Stimulated activated naive CD8-positive, alpha-beta T cell treated with anti-CD3 and anti-CD28 coated beads, Interleukin-15, amount 100 ng/mL, for 72 hours (primary cell): Measurements from ENCODE around the gene TBC1D14.
"Not testable (repeated sequence)": the region's sequence is repeated elsewhere in the genome, so short reads cannot be mapped to it uniquely, and the experiment has no call there.

ENCODE experiments used
- ATAC-seq: fragments of 150-1000 bp; cut with Tn5 transposase; 2 replicates; pipeline ENCODE4 v1.10.0; 2021; ENCODE audit warnings: mild to moderate bottlenecking, moderate library complexity
- DNase-seq, 2 donors: peaks; one replicate each; pipeline ENCODE4 v3.0.0; 2021 to 2022
- H3K27ac Mint-ChIP-seq, 2 donors: one replicate each; pipeline ENCODE4 v1.8.0; 2022; ENCODE audit warnings: mild to moderate bottlenecking in 2 of 2, mixed read lengths in 2 of 2, moderate library complexity in 2 of 2
- H3K27me3 Mint-ChIP-seq: one replicate; pipeline ENCODE4 v1.8.0; 2022; ENCODE audit warnings: mixed read lengths
- H3K4me1 Mint-ChIP-seq: one replicate; pipeline ENCODE4 v1.8.0; 2022; ENCODE audit warnings: mild to moderate bottlenecking, mixed read lengths
- H3K4me3 Mint-ChIP-seq, 2 donors: one replicate each; pipeline ENCODE4 v1.8.0; 2022; ENCODE audit warnings: mild to moderate bottlenecking in 2 of 2, mixed read lengths in 2 of 2, moderate library complexity in 1 of 2
- H3K9me3 Mint-ChIP-seq, 2 donors: one replicate each; pipeline ENCODE4 v1.8.0; 2022; ENCODE audit warnings: mixed read lengths in 2 of 2

Gene TBC1D14

DNA sequence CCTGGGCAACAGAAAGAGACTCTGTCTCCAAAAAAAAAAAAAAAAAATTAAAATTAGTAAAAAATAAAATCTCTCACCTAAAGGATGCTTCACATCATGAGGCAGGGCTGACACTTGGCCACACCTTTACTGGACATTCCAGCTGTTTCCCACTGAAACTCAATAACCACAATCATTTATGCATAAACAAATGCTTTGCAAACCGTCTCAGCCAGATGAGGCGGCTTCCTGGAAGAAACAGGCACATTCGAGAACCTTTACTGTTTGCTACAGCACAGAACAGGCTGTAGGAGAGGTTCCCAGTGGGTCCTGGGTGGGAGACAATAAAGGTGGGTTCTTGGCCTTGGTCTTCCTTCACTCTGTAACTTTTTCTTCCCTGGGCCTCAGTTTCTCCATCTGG, 10.9 kb upstream of the TBC1D14 start:
- Mint-ChIP-seq H3K9me3 (no peaks in the 10 kb centered on the region), H3K27me3 (no peaks in the 10 kb centered on the region), H3K27ac (peak overlapping the region; percentile 95 to 96), H3K4me1 (peaks cover 36% of the 10 kb centered on the region), H3K4me3 (peak overlapping the region; percentile 59 to 78)
- DNase-seq (no peak), ATAC-seq (peak; percentile 25)

DNA sequence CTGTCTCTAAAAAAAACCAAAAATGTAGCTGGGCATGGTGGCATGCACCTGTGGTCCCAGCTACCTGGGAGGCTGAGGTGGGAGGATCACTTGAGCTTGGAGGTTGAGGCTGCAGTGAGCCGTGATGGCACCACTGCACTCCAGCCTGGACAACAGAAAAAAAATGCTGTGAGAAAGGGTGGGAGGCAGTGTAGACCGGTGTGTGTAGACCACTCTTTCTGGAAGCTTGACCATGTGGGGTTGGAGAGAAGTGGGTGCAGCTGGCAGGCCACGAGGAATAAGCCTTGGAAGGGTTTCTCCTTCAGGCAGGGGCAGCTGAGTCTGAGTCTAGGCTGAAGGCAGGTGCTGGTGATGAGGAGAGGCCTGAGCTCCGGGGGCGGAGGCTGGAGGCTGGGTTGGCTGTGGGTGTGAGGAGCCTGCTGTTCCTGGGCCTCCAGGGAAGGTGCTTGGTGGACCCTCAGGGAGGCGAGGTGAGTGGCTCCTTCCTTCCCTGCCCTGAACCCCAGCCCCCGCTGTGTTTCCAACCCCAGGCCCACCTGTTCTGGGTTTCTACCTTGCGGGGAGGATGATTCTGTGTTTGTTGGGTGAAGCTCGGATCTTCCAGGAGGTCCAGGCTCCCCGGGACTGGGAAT, 9.3 kb upstream of the TBC1D14 start:
- Mint-ChIP-seq H3K27me3 (no peaks in the 10 kb centered on the region), H3K9me3 (no peaks in the 10 kb centered on the region), H3K4me1 (peaks cover 36% of the 10 kb centered on the region), H3K27ac (peak overlapping the region; percentile 87 to 91), H3K4me3 (peak overlapping the region; percentile 41 to 78)
- DNase-seq (no peak), ATAC-seq (no peak)

DNA sequence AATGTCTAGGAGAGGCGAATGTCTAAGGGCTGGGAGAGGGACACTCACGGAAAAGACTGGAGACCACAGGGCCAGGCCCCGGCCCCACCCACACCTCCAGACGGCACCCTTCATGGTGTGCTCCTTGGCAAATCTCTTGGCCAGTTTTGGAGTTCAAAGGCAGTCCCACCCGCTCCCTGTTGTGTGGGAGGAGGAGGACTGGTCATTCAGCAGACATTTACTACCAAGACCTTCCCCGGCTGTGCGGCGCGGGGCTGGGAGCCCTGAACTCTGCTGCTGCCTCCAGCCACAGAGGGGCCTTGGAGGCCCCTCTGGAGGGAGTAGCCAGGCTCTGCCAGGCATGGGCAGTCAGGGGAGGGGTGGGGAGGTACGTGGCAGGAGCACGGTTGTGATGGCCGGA, 8.7 kb upstream of the TBC1D14 start:
- peak overlapping the region in 1 of 2 donors; percentile 31 for H3K27ac Mint-ChIP-seq
- peaks cover 36% of the 10 kb centered on the region for H3K4me1 Mint-ChIP-seq
- no peaks in the 10 kb centered on the region for H3K9me3 Mint-ChIP-seq
- no peaks in the 10 kb centered on the region for H3K27me3 Mint-ChIP-seq
- ATAC-seq (no peak), DNase-seq (no peak)
- H3K4me3 Mint-ChIP-seq, result peak overlapping the region in 1 of 2 donors; percentile 51

DNA sequence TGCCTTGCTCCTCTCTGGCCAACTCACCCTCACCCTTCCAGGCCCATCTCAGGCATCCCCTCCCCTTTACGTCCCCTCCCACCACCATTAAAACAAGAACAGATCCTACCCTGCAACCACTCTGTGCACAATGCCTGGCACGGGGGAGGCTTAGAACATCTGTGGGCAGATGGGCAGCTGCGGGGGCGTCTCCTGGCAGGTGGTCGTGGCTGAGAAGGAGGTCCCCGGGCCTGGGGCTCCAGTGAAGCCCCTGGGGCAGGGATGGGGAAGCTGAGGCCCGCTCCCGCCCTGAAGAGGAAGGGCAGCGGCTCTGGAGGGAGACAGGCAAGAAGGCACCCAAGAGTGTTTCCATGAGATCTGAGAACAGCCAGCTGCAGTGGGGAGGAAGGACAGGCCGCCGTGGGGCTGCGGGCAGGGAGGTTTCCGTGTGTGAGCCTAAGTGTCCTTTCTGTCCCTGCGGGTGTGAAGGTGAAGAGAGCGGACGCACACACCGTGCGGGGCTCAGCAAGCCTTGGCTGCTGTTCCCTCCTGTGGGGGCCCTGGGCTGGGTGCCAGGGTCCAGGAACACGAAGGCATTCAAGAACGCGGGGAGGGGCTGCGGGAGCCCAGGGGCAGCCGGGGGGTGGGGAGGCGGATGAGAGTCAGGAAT, 7.8 kb upstream of the TBC1D14 start:
- peaks cover 2% of the 10 kb centered on the region for H3K27me3 Mint-ChIP-seq
- no peak overlapping the region for H3K27ac Mint-ChIP-seq
- no peaks in the 10 kb centered on the region for H3K9me3 Mint-ChIP-seq
- no peak for DNase-seq
- H3K4me3 Mint-ChIP-seq, result peak overlapping the region in 1 of 2 donors; percentile 50
- ATAC-seq, result no peak
- peaks cover 36% of the 10 kb centered on the region for H3K4me1 Mint-ChIP-seq

DNA sequence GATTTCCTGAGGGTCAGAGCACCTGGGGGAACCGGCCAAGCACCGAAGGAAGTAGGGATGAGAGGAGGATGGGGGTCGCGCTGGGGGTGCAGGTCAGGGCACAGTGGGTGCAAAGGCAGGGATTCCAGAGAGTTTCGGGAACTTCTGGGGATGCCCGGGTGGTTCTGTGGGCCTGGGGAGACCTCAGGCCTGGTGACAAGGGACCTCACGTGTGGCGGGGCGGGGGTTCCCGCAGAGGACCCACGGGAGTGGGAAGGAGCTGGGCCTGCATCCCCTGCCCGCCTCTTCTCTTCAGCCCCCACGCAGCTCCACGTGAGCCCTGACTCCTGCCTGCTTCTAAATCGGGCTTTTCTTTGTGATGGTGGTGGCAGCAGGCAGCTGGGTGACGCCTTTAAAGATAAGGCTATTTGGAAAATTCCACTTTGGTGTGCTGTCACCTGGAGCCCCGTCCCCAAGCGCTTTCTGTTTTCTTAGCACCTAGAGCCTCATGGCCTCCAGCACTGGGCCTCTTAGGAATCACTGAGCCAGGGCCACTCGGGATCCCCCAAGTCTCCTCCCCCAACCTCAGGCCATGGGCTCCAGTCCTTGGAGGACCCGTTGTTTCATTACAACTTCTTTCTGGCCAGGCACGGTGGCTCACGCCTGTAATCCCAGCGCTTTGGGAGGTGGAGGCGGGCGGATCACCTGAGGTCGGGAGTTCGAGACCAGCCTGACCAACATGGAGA, 7.1 kb upstream of the TBC1D14 start:
- DNase-seq (no peak), ATAC-seq (no peak)
- Mint-ChIP-seq H3K4me3 (no peak overlapping the region), H3K27ac (no peak overlapping the region), H3K9me3 (no peaks in the 10 kb centered on the region), H3K4me1 (peaks cover 42% of the 10 kb centered on the region), H3K27me3 (peaks cover 9% of the 10 kb centered on the region)

DNA sequence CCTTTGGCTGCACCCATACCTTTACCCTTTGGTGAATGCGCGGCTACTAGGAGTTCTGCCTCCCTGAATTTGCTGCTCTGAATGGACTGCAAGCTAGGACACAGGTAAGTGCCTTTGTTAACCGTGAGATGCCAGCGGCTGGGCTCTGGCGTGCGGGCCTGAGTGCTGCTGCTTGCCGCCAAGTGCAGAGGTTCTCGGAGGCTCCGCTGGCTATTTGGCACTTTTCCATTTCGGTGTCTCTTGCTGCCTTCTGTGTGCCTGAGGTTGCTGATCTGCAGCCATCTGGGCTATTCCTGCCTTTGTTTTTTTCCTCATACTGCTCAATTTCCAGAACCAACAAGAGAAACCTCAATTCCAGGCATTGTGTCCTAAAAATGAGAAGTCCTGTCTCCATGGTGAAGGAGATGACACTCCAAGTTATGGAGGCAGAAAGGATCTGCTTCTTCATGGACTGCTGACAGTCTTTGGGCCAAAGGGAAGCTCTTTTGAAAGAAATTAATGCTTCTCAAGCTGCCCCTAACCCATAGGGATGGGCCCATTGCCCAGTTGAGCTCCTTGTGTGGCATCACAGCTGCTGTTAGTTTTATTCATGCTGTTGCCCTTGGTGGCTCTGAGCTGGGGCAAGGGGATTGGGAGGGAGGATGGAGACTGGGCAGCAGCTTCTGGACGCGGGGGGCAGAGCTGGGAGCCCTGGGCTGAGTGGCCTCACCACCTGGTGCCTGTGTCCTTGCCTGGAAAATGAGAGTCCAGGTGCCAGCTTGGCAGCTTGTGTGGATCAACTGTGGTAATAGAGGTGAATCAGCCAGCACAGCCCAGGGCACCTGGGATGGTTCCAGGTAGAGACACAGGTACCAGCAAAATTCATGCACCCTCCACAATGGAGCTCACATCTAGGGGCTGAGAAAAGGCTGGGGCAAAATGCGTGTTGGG, 3.8 kb upstream of the TBC1D14 start:
- H3K27me3 Mint-ChIP-seq, result peaks cover 13% of the 10 kb centered on the region
- no peak for DNase-seq
- no peaks in the 10 kb centered on the region for H3K9me3 Mint-ChIP-seq
- peaks cover 40% of the 10 kb centered on the region for H3K4me1 Mint-ChIP-seq
- no peak overlapping the region for H3K4me3 Mint-ChIP-seq
- no peak for ATAC-seq
- H3K27ac Mint-ChIP-seq, result no peak overlapping the region

DNA sequence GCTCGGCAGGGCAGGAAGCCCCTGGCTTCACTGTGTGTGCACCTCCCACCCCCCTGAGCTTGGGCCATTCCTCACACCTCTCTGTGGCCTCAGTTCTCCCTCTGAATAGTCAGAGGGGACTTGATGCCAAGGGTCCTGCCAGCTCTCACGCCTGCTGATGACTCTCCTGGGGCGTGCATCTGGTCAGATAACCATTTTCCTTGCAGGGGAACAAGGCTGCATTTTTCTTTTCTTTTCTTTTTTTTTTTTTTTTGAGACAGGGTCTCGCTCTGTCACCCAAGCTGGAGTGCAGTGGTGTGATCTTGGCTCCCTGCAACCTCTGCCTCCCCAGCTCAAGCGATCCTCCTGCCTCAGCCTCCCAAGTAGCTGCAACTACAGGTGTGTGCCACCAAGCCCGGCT, 3.1 kb upstream of the TBC1D14 start:
- H3K9me3 Mint-ChIP-seq, H3K4me3 Mint-ChIP-seq, ATAC-seq, H3K27ac Mint-ChIP-seq, DNase-seq: not testable (repeated sequence)
- Mint-ChIP-seq H3K4me1 (peaks cover 40% of the 10 kb centered on the region), H3K27me3 (peaks cover 13% of the 10 kb centered on the region)

DNA sequence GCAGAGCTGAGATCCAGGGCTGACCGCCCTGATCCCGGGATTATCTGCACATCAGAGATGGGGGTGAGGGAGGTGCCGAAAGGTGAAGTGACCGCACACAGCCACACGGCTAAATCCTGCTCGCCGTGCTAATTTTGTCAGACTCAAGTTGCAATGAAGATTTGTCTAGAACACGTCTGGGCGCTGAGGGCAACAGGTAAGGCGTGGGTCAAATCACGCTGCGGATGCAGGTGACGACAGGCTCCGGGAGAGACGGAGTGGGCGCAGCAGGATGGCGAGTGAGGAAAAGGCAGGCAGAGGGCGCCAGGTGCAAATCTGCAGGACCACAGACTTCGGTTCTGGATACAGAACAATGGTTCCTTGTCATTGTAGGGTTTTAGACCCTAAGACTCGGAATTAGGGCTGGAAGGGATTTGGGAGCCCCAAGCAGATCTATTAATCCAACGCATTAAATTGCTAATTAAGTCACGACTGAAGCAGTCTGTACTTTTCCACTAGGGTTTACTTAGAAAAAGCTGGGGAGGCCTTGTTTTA, 1.9 kb upstream of the TBC1D14 start:
- Mint-ChIP-seq H3K4me1 (peaks cover 48% of the 10 kb centered on the region), H3K4me3 (peak overlapping the region; percentile 38 to 90), H3K9me3 (no peaks in the 10 kb centered on the region), H3K27ac (no peak overlapping the region), H3K27me3 (peaks cover 13% of the 10 kb centered on the region)
- no peak for DNase-seq
- no peak for ATAC-seq

DNA sequence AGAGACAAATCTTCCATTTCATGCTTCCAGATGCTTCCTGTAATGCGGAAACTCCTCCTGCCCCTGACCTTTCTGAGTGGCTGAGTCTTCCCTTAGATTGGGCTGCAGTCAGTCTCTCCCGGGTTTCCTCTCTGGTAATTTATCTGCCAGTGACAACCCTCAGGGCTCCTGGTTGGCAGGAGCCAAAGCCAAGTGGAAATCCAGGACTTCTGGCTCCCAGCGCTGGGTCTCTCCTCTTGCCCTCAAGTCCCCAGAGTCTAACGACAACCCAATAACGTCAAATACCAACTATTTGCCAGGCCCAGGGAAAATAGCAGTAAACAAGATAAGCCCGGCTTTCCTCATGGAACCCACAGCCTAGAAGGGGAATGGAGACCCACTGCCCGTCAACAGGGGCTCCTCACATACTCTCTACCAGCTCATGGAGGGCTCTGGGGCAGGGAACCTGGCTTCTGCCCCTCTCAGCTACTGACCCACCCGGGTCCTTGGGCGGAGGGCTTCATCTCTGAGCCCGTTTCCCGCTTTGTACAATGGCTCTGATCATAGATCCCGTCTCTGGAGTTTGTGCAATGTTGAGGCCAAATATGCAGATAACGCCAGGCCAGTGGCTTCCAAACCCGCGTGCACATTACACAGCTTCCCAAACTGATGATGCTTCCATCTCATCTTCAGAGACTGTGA, 1.1 kb upstream of the TBC1D14 start:
- DNase-seq (no peak), ATAC-seq (no peak)
- peaks cover 54% of the 10 kb centered on the region for H3K4me1 Mint-ChIP-seq
- H3K27ac Mint-ChIP-seq, result peak overlapping the region; percentile 89 to 92
- no peaks in the 10 kb centered on the region for H3K9me3 Mint-ChIP-seq
- peak overlapping the region; percentile 86 to 90 for H3K4me3 Mint-ChIP-seq
- H3K27me3 Mint-ChIP-seq, result peaks cover 13% of the 10 kb centered on the region

DNA sequence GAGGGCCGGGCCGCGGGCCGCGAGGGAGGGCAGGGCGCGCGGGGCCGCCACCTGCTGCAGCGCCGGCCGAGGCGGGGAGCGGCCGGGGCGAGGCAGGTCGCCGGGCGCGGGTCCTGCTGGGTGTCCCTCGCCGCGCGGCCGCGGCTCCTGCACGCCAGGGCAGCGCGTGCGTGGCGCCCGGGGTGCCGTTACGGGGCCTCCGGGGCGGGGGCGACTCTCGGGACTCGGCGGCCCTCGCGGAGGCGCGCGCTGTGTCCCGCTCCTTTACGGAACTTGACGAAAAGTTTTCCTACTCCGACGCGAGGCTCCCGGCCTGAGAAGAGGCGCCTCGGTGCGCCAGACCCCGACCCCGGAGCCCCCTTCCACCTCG, 329 bp downstream of the TBC1D14 start:
- Mint-ChIP-seq H3K9me3 (no peaks in the 10 kb centered on the region), H3K4me1 (peaks cover 63% of the 10 kb centered on the region), H3K27ac (no peak overlapping the region), H3K4me3 (peak overlapping the region; percentile 97 to 99), H3K27me3 (peaks cover 13% of the 10 kb centered on the region)
- ATAC-seq (peak; percentile 44), DNase-seq (peak in 1 of 2 donors; percentile 44)

DNA sequence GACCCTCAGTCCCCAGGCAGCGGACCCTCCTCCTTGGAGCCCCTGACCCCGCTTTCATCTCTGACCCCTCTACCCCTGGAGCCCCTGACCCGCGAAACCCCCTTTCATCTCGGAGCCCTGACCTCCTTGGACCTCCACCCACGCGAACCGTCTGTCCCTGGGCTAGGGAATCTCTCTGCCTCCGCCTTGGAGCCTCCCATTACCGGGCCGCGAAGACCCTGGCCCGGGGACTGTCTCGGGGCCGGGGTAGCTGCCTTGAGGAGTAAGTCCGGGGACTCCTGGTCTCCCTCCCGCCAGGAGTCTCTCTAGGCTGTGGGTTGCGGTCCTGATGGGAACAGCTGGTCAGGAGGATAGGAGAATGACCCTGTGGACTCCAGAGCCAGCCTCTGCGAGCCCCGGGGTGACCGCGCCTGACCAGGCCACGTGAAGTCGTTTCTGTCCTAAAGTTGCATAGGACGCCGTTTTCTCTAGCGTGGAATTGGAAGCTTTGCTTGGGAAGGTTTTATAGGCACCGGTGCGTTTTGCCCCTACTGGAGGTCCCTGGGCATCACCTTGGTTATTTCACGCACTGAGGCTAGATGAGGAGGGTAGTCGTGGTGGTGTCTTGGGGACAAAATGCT, 824 bp downstream of the TBC1D14 start:
- Mint-ChIP-seq H3K27me3 (peaks cover 13% of the 10 kb centered on the region), H3K27ac (peak overlapping the region; percentile 96 to 98)

DNA sequence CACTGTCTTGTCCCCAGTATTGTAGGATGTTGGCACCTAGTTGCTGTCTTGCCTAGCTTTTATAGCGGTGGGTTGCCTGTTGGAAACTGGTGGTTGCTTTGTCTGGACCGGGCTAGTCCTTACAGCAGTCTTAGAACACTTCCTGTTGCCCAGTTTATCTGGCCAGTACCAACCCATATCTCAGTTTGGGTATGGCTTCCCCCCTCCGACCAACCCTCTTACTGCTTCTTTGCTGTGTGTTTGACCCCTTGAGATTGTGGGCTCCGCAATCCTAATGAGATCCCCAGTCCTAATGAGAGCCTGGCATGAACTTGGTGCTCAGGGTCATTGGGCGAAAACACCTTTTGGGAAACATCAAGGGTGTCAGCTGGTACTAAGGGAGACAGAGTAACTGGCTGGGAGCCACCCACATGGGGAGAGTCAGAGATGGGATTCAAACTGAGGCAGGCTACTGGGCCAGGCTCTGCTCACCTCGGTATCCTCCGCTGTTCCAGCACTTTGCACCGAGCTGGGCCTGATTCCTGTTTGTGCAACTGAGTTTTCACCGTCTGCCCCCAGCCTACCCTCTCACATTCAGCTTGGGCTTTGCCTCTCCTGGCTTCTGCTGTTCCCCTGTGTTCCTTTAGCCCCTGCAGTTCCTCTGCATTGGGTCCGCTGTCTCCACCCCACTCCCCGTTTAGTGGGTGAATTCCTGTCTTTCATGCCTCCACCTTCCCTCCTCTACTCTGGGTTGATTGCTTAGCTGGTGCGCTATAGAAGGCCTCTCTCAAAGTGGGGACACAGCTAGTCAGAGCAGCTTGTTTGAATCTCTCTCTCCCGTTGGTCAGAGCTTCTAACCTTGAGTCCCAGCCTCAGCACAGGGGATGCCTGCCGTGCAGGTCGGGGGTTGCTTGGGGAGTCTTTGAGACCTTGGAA, 1.6 kb downstream of the TBC1D14 start:
- ATAC-seq (no peak), DNase-seq (no peak)
- peaks cover 76% of the 10 kb centered on the region for H3K4me1 Mint-ChIP-seq
- H3K27ac Mint-ChIP-seq, result peak overlapping the region in 1 of 2 donors; percentile 75
- peak overlapping the region; percentile 97 to 99 for H3K4me3 Mint-ChIP-seq
- no peaks in the 10 kb centered on the region for H3K9me3 Mint-ChIP-seq
- peaks cover 13% of the 10 kb centered on the region for H3K27me3 Mint-ChIP-seq

More for the DNA sequence above, 824 bp downstream of the TBC1D14 start:
- H3K4me3 Mint-ChIP-seq, result peak overlapping the region; percentile 97 to 99
- no peaks in the 10 kb centered on the region for H3K9me3 Mint-ChIP-seq
- H3K4me1 Mint-ChIP-seq, result peaks cover 68% of the 10 kb centered on the region
- DNase-seq, result no peak
- ATAC-seq, result no peak

DNA sequence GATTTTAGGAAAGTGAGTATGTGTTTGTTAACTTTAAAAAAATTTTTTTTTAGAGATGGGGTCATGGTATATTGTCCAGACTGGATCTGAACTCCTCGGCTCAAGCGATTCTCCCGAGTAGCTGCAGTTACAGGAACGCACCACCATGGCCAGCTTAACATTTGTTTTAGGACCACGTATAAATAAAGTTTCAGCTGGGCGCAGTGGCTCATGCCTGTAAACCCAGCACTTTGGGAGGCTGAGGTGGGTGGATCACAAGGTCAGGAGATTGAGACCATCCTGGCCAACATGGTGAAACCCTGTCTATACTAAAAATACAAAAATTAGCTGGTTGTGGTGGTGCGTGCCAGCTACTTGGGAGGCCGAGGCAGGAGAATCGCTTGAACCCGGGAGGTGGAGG, 2.3 kb downstream of the TBC1D14 start:
- H3K4me3 Mint-ChIP-seq, H3K9me3 Mint-ChIP-seq, H3K27me3 Mint-ChIP-seq, H3K27ac Mint-ChIP-seq, ATAC-seq, DNase-seq: not testable (repeated sequence)
- peaks cover 82% of the 10 kb centered on the region for H3K4me1 Mint-ChIP-seq
